ENCODE data around the gene FBXO30.

- TF ChIP-seq POLR2A (IDR thresholded peaks at IDR 0.05; ENCODE audit: low read depth) (no peak), CTCF (IDR thresholded peaks at IDR 0.05) (no peak)
Measured at GRCh38 chr6:145752638-145753037, 62.0 kb downstream of the FBXO30 start.
